GM13977 (cell line): Measurements from ENCODE around the gene MYO18B.

ENCODE experiments used
- DNase-seq: peaks from one replicate; pipeline ENCODE4 v3.0.0; 2012; ENCODE audit warnings: low spot score
- CTCF ChIP-seq: IDR thresholded peaks from 2 replicates; pipeline ENCODE4 v1.5.1; 2012; ENCODE audit warnings: mild to moderate bottlenecking, control low read depth; ENCODE audit not compliant: insufficient read depth; ENCODE audit errors: extremely low read depth, missing control alignments
- in situ Hi-C: fragments of 300-500 bp; cut with MboI; formaldehyde crosslinking; loops from one replicate; pipeline ENCODE4 v1.12.0; 2022; ENCODE audit warnings: low sequenced_read_pairs, low pct_unique_long_range_greater_than_20kb, mixed read lengths, inconsistent platforms; ENCODE audit not compliant: unreplicated experiment

Gene MYO18B

GRCh38 chr22:25953276-25953675, 211.3 kb downstream of the MYO18B start:
- no peak for DNase-seq
- in situ Hi-C loops, result no loop called here
- TF ChIP-seq CTCF, result no peak

GRCh38 chr22:25953919-25954318, 211.9 kb downstream of the MYO18B start:
- in situ Hi-C loops, result no loop called here
- TF ChIP-seq CTCF, result no peak
- DNase-seq, result no peak

GRCh38 chr22:25955323-25955722, 213.3 kb downstream of the MYO18B start:
- no peak for DNase-seq
- no peak for TF ChIP-seq CTCF
- in situ Hi-C loops, result no loop called here

- DNase-seq, result no peak
- TF ChIP-seq CTCF, result no peak
- in situ Hi-C loops, result no loop called here
Observed at GRCh38 chr22:25956801-25957200, 214.8 kb downstream of the MYO18B start.

- no peak for DNase-seq
- in situ Hi-C loops, result no loop called here
- TF ChIP-seq CTCF, result no peak
Observed at GRCh38 chr22:25959818-25960774, 218.1 kb downstream of the MYO18B start.

GRCh38 chr22:25961699-25962098, 219.7 kb downstream of the MYO18B start:
- no peak for TF ChIP-seq CTCF
- in situ Hi-C loops, result no loop called here
- no peak for DNase-seq
